HEK293 (cell line): Measurements from ENCODE around the gene GRB7.

ENCODE experiments used
- GLI2 ChIP-seq: fragments of 450-650 bp; formaldehyde crosslinking; IDR thresholded peaks from 2 replicates; pipeline ENCODE4; 2017; ENCODE audit warnings: missing biosample characterization, missing genetic modification characterization, low read depth, borderline replicate concordance
- HOXD13 ChIP-seq: sonication (generic); formaldehyde crosslinking; IDR thresholded peaks from 2 replicates; pipeline ENCODE4 v1.8.0; 2022; ENCODE audit warnings: missing genetic modification reagents, borderline replicate concordance
- PBX3 ChIP-seq: sonication (generic); formaldehyde crosslinking; IDR thresholded peaks from 2 replicates; pipeline ENCODE4 v1.8.1; 2022; ENCODE audit warnings: mild to moderate bottlenecking, moderate library complexity, missing genetic modification reagents
- TRIM28 ChIP-seq: IDR thresholded peaks from 2 replicates; pipeline ENCODE4 v1.6.1; 2011; ENCODE audit warnings: low read length, control low read depth, borderline replicate concordance
- ZBTB10 ChIP-seq: fragments of 450-650 bp; formaldehyde crosslinking; IDR thresholded peaks from 2 replicates; pipeline ENCODE4 v1.5.1; 2016; ENCODE audit warnings: missing biosample characterization, missing genetic modification characterization
- ZNF157 ChIP-seq: fragments of 450-650 bp; formaldehyde crosslinking; IDR thresholded peaks from 2 replicates; pipeline ENCODE4 v1.5.1; 2016; ENCODE audit warnings: missing biosample characterization, missing genetic modification characterization
- ZNF16 ChIP-seq: fragments of 450-650 bp; formaldehyde crosslinking; IDR thresholded peaks from 2 replicates; pipeline ENCODE4 v1.5.1; 2016; ENCODE audit warnings: low read depth, missing biosample characterization, missing genetic modification characterization
- ZNF202 ChIP-seq: fragments of 450-650 bp; formaldehyde crosslinking; IDR thresholded peaks from 2 replicates; pipeline ENCODE4 v1.5.1; 2016; ENCODE audit warnings: missing biosample characterization, missing genetic modification characterization, borderline replicate concordance
- ZNF223 ChIP-seq: fragments of 450-650 bp; formaldehyde crosslinking; IDR thresholded peaks from 2 replicates; pipeline ENCODE4 v1.5.1; 2016; ENCODE audit warnings: missing biosample characterization, missing genetic modification characterization
- ZNF248 ChIP-seq: fragments of 450-650 bp; formaldehyde crosslinking; IDR thresholded peaks from 2 replicates; pipeline ENCODE4 v1.5.1; 2017; ENCODE audit warnings: missing biosample characterization, missing genetic modification characterization
- ZNF280D ChIP-seq: fragments of 450-650 bp; formaldehyde crosslinking; IDR thresholded peaks from 2 replicates; pipeline ENCODE4 v1.5.1; 2016; ENCODE audit warnings: missing biosample characterization, missing genetic modification characterization
- ZNF302 ChIP-seq: fragments of 450-650 bp; formaldehyde crosslinking; IDR thresholded peaks from 2 replicates; pipeline ENCODE4 v1.5.1; 2016; ENCODE audit warnings: missing biosample characterization, missing genetic modification characterization, low read depth
- ZNF398 ChIP-seq: fragments of 450-650 bp; formaldehyde crosslinking; IDR thresholded peaks from 2 replicates; pipeline ENCODE4 v1.5.1; 2017; ENCODE audit warnings: missing biosample characterization, missing genetic modification characterization
- ZNF488 ChIP-seq: fragments of 450-650 bp; formaldehyde crosslinking; IDR thresholded peaks from 2 replicates; pipeline ENCODE4 v1.5.1; 2016; ENCODE audit warnings: missing biosample characterization, missing genetic modification characterization
- ZNF514 ChIP-seq: fragments of 450-650 bp; formaldehyde crosslinking; IDR thresholded peaks from 2 replicates; pipeline ENCODE4 v1.5.1; 2016; ENCODE audit warnings: missing biosample characterization, missing genetic modification characterization
- ZNF600 ChIP-seq: fragments of 450-650 bp; formaldehyde crosslinking; IDR thresholded peaks from 2 replicates; pipeline ENCODE4 v1.5.1; 2016; ENCODE audit warnings: missing biosample characterization, missing genetic modification characterization
- ZNF624 ChIP-seq: fragments of 450-650 bp; formaldehyde crosslinking; IDR thresholded peaks from 2 replicates; pipeline ENCODE4 v1.5.1; 2017; ENCODE audit warnings: missing biosample characterization, missing genetic modification characterization
- ZNF677 ChIP-seq: fragments of 450-650 bp; IDR thresholded peaks from 2 replicates; pipeline ENCODE4 v1.5.0; 2018; ENCODE audit warnings: missing biosample characterization, mild to moderate bottlenecking, missing genetic modification characterization, moderate library complexity
- ZNF747 ChIP-seq: fragments of 450-650 bp; formaldehyde crosslinking; IDR thresholded peaks from 2 replicates; pipeline ENCODE4 v1.5.1; 2016; ENCODE audit warnings: missing biosample characterization, missing genetic modification characterization
- ZNF768 ChIP-seq: fragments of 450-650 bp; formaldehyde crosslinking; IDR thresholded peaks from 2 replicates; pipeline ENCODE4 v1.5.1; 2018; ENCODE audit warnings: missing biosample characterization, mild to moderate bottlenecking, missing genetic modification characterization
- ZNF777 ChIP-seq: fragments of 450-650 bp; formaldehyde crosslinking; IDR thresholded peaks from 2 replicates; pipeline ENCODE4 v1.5.1; 2017; ENCODE audit warnings: missing biosample characterization, missing genetic modification characterization, borderline replicate concordance
- ZSCAN4 ChIP-seq: fragments of 450-650 bp; formaldehyde crosslinking; IDR thresholded peaks from 2 replicates; pipeline ENCODE4 v1.5.1; 2017; ENCODE audit warnings: missing biosample characterization, missing genetic modification characterization
- ZSCAN5A ChIP-seq: fragments of 450-650 bp; formaldehyde crosslinking; IDR thresholded peaks from 2 replicates; pipeline ENCODE4 v1.5.1; 2016; ENCODE audit warnings: missing biosample characterization, missing genetic modification characterization

GRB7 gene

GRCh38 chr17:39769974-39770587, 32.3 kb downstream of the GRB7 start (continued):
- no peak for TF ChIP-seq PBX3
- TF ChIP-seq ZNF514 (tag by site-specific recombination) = no peak
- TF ChIP-seq ZNF202 = no peak
- no peak for TF ChIP-seq ZNF777 (tag by site-specific recombination)
- TF ChIP-seq ZNF302 (tag by site-specific recombination) = no peak
- TF ChIP-seq ZNF624 = no peak
- no peak for TF ChIP-seq ZNF248 (tag by site-specific recombination)
- TF ChIP-seq ZNF747 (tag by site-specific recombination) = no peak
- peak; percentile 66; the same call in 1 of the 2 replicates for TF ChIP-seq ZBTB10 (tag by site-specific recombination)
- peak; percentile 69 for TF ChIP-seq ZNF398
- TF ChIP-seq HOXD13 (CRISPR knock-in tag) = peak; percentile 90; the same call in 1 of the 2 replicates
- no peak for TF ChIP-seq ZNF677
- TF ChIP-seq ZSCAN4 = 0 out of 2 replicates have a peak, but pooled peaks have one; percentile 13
- no peak for TF ChIP-seq ZNF157
- TF ChIP-seq ZNF600 = peak; percentile 83
- no peak for TF ChIP-seq ZNF768
- TF ChIP-seq ZNF488 (tag by site-specific recombination) = no peak
- no peak; the same call in 1 of the 2 replicates for TF ChIP-seq ZNF280D (tag by site-specific recombination)
- peak; percentile 87 for TF ChIP-seq TRIM28
- no peak for TF ChIP-seq ZNF223 (tag by site-specific recombination)
- no peak for TF ChIP-seq ZNF16 (tag by site-specific recombination)
- TF ChIP-seq ZSCAN5A = 0 out of 2 replicates have a peak, but pooled peaks have one; percentile 62
- TF ChIP-seq GLI2 (tag by site-specific recombination) = peak; percentile 88
